ENCODE results near the gene EXTL2.

Gene EXTL2, protein sequence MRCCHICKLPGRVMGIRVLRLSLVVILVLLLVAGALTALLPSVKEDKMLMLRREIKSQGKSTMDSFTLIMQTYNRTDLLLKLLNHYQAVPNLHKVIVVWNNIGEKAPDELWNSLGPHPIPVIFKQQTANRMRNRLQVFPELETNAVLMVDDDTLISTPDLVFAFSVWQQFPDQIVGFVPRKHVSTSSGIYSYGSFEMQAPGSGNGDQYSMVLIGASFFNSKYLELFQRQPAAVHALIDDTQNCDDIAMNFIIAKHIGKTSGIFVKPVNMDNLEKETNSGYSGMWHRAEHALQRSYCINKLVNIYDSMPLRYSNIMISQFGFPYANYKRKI

DNA sequence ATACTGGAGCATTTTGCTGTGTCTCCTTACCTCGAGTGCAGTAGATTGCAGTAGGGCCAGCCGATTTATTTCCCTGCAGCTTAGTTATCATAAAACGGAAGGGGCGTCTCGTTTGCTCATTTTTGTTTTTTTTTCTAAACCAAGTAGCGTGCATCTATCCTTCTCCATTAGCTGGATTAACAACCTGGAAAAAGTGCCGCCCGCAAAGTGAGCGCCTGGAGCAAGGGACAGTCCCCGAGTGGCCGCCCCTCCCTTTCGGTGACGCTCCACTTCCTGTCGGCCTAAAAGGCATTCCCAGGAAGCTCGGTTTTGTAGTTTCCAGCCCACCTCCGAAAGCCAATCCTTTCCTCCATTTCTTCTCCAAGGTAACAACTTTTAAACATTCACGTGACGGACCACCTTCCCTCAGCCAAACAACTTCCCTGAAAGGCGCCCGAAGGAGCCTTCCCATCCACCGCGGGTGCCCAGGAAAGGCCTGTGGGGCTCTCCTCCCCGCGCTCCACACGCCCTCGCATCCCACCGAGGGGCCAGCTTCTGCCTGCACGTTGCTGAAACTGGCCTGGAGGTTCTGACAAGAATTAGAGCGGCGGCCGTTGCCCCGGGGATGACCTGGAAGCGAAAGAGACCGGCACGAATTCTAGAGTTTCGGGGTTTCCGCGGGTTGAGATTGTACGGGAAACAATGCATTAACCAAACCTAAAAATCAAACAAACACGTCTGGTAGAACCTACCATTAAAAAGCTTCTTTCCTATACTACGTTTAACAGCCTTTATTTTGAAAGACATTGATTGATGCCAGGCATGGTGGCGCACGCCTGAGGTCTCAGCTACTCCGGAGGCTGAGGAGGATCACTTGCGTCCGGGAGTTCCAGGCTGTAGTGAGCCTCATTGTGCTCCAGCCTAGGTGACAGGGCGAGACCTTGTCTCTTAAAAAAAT, at the start of gene EXTL2:
Gene EXTL2 (minus strand): TSS at position 240 of the 937 bp plus-strand sequence. CDS start 6,085 bp downstream, outside the sequence.
- TF ChIP-seq, protein P1, sequence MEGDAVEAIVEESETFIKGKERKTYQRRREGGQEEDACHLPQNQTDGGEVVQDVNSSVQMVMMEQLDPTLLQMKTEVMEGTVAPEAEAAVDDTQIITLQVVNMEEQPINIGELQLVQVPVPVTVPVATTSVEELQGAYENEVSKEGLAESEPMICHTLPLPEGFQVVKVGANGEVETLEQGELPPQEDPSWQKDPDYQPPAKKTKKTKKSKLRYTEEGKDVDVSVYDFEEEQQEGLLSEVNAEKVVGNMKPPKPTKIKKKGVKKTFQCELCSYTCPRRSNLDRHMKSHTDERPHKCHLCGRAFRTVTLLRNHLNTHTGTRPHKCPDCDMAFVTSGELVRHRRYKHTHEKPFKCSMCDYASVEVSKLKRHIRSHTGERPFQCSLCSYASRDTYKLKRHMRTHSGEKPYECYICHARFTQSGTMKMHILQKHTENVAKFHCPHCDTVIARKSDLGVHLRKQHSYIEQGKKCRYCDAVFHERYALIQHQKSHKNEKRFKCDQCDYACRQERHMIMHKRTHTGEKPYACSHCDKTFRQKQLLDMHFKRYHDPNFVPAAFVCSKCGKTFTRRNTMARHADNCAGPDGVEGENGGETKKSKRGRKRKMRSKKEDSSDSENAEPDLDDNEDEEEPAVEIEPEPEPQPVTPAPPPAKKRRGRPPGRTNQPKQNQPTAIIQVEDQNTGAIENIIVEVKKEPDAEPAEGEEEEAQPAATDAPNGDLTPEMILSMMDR (conservative IDR thresholded peaks at IDR 0.05; ENCODE audit: control insufficient read depth, insufficient read depth, low read depth, low read length) = no peak
- H3K4me3 ChIP-seq (ENCODE audit: control insufficient read depth, low read depth, low read length) = peak within 1 kb of the TSS; percentile 95
- peak; percentile 70 for DNase-seq (ENCODE audit: low read depth)

DNA sequence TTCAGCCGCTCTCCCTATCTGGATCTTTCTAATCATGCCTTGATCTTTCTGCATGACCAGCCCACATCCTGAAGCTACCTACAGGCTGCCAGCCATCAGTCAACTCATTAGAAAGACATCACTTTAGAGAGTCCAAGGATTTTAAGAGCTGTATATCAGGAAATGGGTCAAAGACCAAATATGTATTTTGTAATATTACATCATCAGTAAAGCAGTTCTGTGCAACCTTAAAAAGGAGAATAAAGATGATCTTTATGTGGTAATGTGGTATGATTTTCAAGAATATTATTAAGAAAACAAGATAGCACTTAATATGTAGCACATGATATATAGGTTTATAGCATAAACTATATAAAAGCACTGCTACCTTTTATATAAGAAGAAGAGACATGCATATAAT, 48.9 kb upstream of the EXTL2 start:
- TF ChIP-seq, protein P1 (conservative IDR thresholded peaks at IDR 0.05; ENCODE audit: control insufficient read depth, insufficient read depth, low read depth, low read length) = no peak
- DNase-seq (ENCODE audit: low read depth) = no peak
- no peak overlapping the region for H3K4me3 ChIP-seq (ENCODE audit: control insufficient read depth, low read depth, low read length)

DNA sequence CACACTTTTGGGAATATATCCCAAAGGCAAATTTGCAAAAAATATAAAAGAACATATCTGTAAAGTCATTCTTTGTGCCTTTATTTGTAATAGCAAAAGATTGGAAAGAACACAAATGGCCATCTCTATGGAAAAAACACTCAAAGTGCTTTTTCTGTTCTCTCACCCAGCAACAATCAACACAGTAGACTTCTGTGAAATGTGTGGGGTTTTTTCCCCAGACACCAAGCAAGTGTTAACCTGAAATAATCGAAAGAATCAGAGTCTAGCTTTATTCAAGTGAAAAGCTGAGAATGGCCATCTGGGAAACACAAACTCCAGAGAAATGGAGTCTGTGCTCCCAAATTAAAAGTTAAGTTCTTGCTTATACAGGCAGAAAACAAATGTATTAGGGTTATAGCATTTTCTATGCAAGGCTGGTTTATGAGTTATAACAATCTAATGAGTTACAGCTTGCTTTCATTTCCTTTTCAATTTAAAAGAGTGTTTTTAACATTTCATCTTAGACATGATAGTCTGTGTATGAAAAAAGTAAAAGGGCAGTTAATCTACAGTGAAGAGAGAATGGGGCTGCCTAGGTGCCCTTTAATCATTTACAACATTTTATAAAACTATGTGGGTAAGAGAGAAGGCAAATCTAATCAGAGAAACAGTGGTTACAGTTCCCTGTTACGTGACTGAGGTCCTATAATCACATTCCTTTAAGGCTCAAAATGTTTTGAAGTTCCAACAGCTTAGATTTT, 47.8 kb upstream of the EXTL2 start:
- TF ChIP-seq, protein P1 (conservative IDR thresholded peaks at IDR 0.05; ENCODE audit: control insufficient read depth, insufficient read depth, low read depth, low read length) = no peak
- H3K4me3 ChIP-seq (ENCODE audit: control insufficient read depth, low read depth, low read length) = no peak overlapping the region
- no peak for DNase-seq (ENCODE audit: low read depth)

DNA sequence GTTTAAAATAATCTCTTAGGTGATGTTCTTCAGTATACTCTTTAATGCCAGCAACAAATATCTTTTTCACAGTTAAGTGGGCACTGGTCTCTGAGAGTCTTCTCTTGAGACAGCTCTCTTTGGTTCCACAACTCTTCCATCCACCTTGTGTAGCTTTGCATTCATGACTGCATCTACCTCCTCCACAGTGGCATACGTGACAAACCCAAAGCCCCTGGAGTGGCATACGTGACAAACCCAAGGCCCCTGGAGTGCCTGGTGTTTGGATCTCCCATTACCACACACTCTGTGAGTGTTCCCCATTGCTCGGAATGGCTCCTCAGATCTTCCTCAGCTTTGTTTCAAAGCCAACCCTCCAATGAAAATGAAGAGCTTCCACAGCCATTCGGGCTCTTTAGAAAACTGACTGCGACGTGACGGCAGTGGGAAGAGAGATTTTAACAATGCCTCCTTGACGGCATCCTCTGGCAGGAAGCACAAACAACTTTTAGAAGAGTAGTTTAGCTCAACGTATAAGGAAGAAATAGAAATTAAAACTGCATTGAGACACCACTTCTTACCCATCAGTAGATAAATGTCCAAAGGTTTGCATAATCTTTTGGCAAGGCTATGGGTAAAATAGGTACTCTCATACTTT, 47.1 kb upstream of the EXTL2 start:
- TF ChIP-seq, protein P1 (conservative IDR thresholded peaks at IDR 0.05; ENCODE audit: control insufficient read depth, insufficient read depth, low read depth, low read length) = no peak
- DNase-seq (ENCODE audit: low read depth) = no peak
- no peak overlapping the region for H3K4me3 ChIP-seq (ENCODE audit: control insufficient read depth, low read depth, low read length)

DNA sequence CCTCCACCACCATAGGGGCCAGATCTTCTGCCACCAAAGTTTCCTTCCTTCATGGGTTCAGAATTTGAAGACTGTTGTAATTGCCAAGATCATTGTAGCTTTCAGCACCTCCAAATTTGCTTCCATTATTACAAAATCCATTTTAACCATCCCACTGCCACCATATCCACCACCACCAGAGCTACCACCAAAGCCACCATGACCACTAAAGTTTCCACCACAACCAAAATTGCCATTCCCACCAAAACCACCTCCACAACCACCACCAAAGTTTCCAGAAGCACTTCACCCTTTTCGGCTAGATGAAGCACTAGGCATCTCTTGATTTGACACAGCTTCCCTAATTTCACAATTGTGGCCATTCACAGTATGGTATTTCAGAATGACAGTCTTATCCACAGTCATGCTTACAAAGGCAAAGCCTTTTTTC, 46.5 kb upstream of the EXTL2 start:
- TF ChIP-seq, protein P1 (conservative IDR thresholded peaks at IDR 0.05; ENCODE audit: control insufficient read depth, insufficient read depth, low read depth, low read length) = no peak
- no peak for DNase-seq (ENCODE audit: low read depth)
- H3K4me3 ChIP-seq (ENCODE audit: control insufficient read depth, low read depth, low read length) = no peak overlapping the region

Measured in fibroblast of mammary gland (primary cell).